Central memory CD8-positive, alpha-beta T cell (primary cell): ENCODE results near the gene HARS1.
"Not testable (repeated sequence)": the region's sequence is repeated elsewhere in the genome, so short reads cannot be mapped to it uniquely, and the experiment has no call there.

Source experiments
- ATAC-seq: fragments of 150-1000 bp; cut with Tn5 transposase; replicated peaks from 2 replicates; pipeline ENCODE4 v1.10.0; 2022; ENCODE audit warnings: mild to moderate bottlenecking, moderate FRiP score, moderate number of reproducible peaks; ENCODE audit not compliant: poor library complexity, severe bottlenecking; ENCODE audit errors: extremely low read depth
- DNase-seq, 2 donors: peaks; one replicate each; pipeline ENCODE4 v3.0.0; 2021; ENCODE audit warnings: low spot score in 2 of 2
- H3K27ac Mint-ChIP-seq: one replicate; pipeline ENCODE4 v1.8.0; 2022; ENCODE audit warnings: low read depth, mild to moderate bottlenecking, moderate library complexity, mixed read lengths
- H3K27me3 Mint-ChIP-seq: one replicate; pipeline ENCODE4 v1.8.0; 2022; ENCODE audit warnings: mixed read lengths
- H3K36me3 Mint-ChIP-seq: one replicate; pipeline ENCODE4 v1.8.0; 2022; ENCODE audit warnings: mild to moderate bottlenecking, moderate library complexity, mixed read lengths; ENCODE audit not compliant: insufficient read depth
- H3K4me1 Mint-ChIP-seq: one replicate; pipeline ENCODE4 v1.8.0; 2022; ENCODE audit warnings: mixed read lengths
- H3K4me3 Mint-ChIP-seq: one replicate; pipeline ENCODE4 v1.8.0; 2022; ENCODE audit warnings: mild to moderate bottlenecking, moderate library complexity, mixed read lengths
- H3K9me3 Mint-ChIP-seq: one replicate; pipeline ENCODE4 v1.8.0; 2022; ENCODE audit warnings: mixed read lengths

The HARS1 gene

DNA sequence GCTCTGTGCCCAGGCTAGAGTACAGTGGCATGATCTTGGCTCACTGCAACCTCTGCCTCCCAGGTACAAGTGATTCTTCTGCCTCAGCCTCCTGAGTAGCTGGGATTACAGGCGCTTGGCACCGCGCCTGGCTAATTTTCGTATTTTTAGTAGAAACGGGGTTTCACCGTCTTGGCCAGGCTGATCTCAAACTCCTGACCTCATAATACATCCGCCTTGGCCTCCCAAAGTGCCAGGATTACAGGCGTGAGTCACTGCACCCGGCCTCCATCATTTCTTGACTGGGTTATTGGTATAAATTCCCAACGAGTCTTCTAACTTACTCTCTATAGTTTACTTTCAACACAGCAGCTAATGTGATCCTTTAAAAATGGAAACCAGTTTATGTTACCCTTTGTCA lies 66.3 kb downstream of the HARS1 start:
- DNase-seq, H3K27me3 Mint-ChIP-seq, H3K9me3 Mint-ChIP-seq, H3K4me3 Mint-ChIP-seq, H3K27ac Mint-ChIP-seq, H3K4me1 Mint-ChIP-seq, H3K36me3 Mint-ChIP-seq, ATAC-seq: not testable (repeated sequence)
